HEK293T (cell line): ENCODE data around the gene RBMS1.

ENCODE experiments used
- CTCF ChIA-PET: fragments of 350-600 bp; formaldehyde crosslinking; extraction: SDS; loops from one replicate; lab custom pipeline; 2021; ENCODE audit warnings: antibody characterized with exemption, inconsistent platforms; lab: Yijun Ruan, JAX
- POLR2A ChIA-PET: fragments of 350-600 bp; formaldehyde crosslinking; extraction: SDS; loops from one replicate; lab custom pipeline; 2020; ENCODE audit warnings: antibody characterized with exemption, inconsistent platforms; lab: Yijun Ruan, JAX
- DNase-seq: peaks from one replicate; pipeline ENCODE4 v3.0.0; 2012; ENCODE audit warnings: mixed read lengths; ENCODE audit errors: extremely low spot score
- ARNT ChIP-seq: fragments of 450-650 bp; IDR thresholded peaks from 2 replicates; pipeline ENCODE4 v1.6.1; 2017; ENCODE audit warnings: mild to moderate bottlenecking
- BHLHE40 ChIP-seq: fragments of 450-650 bp; IDR thresholded peaks from 2 replicates; pipeline ENCODE4 v1.6.1; 2016; ENCODE audit warnings: mild to moderate bottlenecking, moderate library complexity, borderline replicate concordance
- CTBP1 ChIP-seq: fragments of 450-650 bp; IDR thresholded peaks from 2 replicates; pipeline ENCODE4 v1.6.1; 2016; ENCODE audit warnings: borderline replicate concordance
- ELF4 ChIP-seq: fragments of 450-650 bp; IDR thresholded peaks from 2 replicates; pipeline ENCODE4 v1.6.1; 2017; ENCODE audit warnings: antibody characterized with exemption
- FOXA1 ChIP-seq: fragments of 450-650 bp; IDR thresholded peaks from 2 replicates; pipeline ENCODE4 v1.6.1; 2016; ENCODE audit warnings: mild to moderate bottlenecking
- FOXK2 ChIP-seq: fragments of 450-650 bp; IDR thresholded peaks from 2 replicates; pipeline ENCODE4 v1.6.1; 2016; ENCODE audit warnings: mild to moderate bottlenecking
- FOXM1 ChIP-seq: fragments of 450-650 bp; IDR thresholded peaks from 2 replicates; pipeline ENCODE4 v1.6.1; 2017; ENCODE audit warnings: mild to moderate bottlenecking, borderline replicate concordance
- HDGF ChIP-seq: fragments of 450-650 bp; IDR thresholded peaks from 2 replicates; pipeline ENCODE4 v1.6.1; 2017; ENCODE audit warnings: antibody characterized with exemption, borderline replicate concordance
- L3MBTL2 ChIP-seq: fragments of 450-650 bp; conservative IDR thresholded peaks from 2 replicates; pipeline ENCODE4 v1.6.1; 2016; ENCODE audit warnings: mild to moderate bottlenecking
- LEF1 ChIP-seq: fragments of 450-650 bp; IDR thresholded peaks from 2 replicates; pipeline ENCODE4 v1.6.1; 2017; ENCODE audit warnings: mild to moderate bottlenecking, borderline replicate concordance
- NFRKB ChIP-seq: fragments of 450-650 bp; IDR thresholded peaks from 2 replicates; pipeline ENCODE4 v1.6.1; 2016; ENCODE audit warnings: mild to moderate bottlenecking, moderate library complexity
- SP1 ChIP-seq: fragments of 450-650 bp; IDR thresholded peaks from 2 replicates; pipeline ENCODE4 v1.6.1; 2017
- SUZ12 ChIP-seq: fragments of 450-650 bp; IDR thresholded peaks from 2 replicates; pipeline ENCODE4 v1.6.1; 2016; ENCODE audit warnings: mild to moderate bottlenecking
- TARDBP ChIP-seq: fragments of 450-650 bp; IDR thresholded peaks from 2 replicates; pipeline ENCODE4 v1.6.1; 2016
- ZNF384 ChIP-seq: fragments of 450-650 bp; IDR thresholded peaks from 2 replicates; pipeline ENCODE4 v1.6.1; 2016
- TF ChIP-seq, protein P1 (sequence below): fragments of 450-650 bp; IDR thresholded peaks from 2 replicates; pipeline ENCODE4 v1.6.1; 2016

RBMS1 gene

GRCh38 chr2:160507046-160507407 lies 13.4 kb upstream of the RBMS1 start:
- ChIA-PET POLR2A (no interaction called here), CTCF (no interaction called here)
- no peak for DNase-seq
- no peak for TF ChIP-seq SUZ12
- TF ChIP-seq ELF4: no peak
- TF ChIP-seq ZNF384: no peak
- no peak for TF ChIP-seq LEF1
- TF ChIP-seq, protein P1, sequence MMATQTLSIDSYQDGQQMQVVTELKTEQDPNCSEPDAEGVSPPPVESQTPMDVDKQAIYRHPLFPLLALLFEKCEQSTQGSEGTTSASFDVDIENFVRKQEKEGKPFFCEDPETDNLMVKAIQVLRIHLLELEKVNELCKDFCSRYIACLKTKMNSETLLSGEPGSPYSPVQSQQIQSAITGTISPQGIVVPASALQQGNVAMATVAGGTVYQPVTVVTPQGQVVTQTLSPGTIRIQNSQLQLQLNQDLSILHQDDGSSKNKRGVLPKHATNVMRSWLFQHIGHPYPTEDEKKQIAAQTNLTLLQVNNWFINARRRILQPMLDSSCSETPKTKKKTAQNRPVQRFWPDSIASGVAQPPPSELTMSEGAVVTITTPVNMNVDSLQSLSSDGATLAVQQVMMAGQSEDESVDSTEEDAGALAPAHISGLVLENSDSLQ: no peak
- TF ChIP-seq SP1: no peak
- TF ChIP-seq FOXA1: no peak
- no peak for TF ChIP-seq BHLHE40
- no peak for TF ChIP-seq CTBP1
- no peak for TF ChIP-seq HDGF
- TF ChIP-seq NFRKB: no peak
- no peak for TF ChIP-seq L3MBTL2
- TF ChIP-seq ARNT: no peak
- TF ChIP-seq FOXM1: no peak
- TF ChIP-seq FOXK2: no peak
- no peak for TF ChIP-seq TARDBP

- ChIA-PET CTCF (no interaction called here), POLR2A (no interaction called here)
- no peak for TF ChIP-seq ELF4
- TF ChIP-seq ARNT: no peak
- TF ChIP-seq, protein P1: no peak
- TF ChIP-seq BHLHE40: no peak
- no peak for TF ChIP-seq FOXM1
- TF ChIP-seq SUZ12: no peak
- no peak for TF ChIP-seq SP1
- TF ChIP-seq LEF1: no peak
- TF ChIP-seq HDGF: no peak
- TF ChIP-seq CTBP1: no peak
- no peak for TF ChIP-seq TARDBP
- no peak for TF ChIP-seq L3MBTL2
- no peak for DNase-seq
Measured at GRCh38 chr2:160506371-160507045, 12.9 kb upstream of the RBMS1 start.

GRCh38 chr2:160505256-160505655 lies 11.6 kb upstream of the RBMS1 start:
- no peak for DNase-seq
- CTCF ChIA-PET: no interaction called here
- TF ChIP-seq HDGF (no peak), ARNT (no peak), LEF1 (no peak), ELF4 (no peak), FOXA1 (no peak), ZNF384 (no peak), BHLHE40 (no peak), FOXM1 (no peak), TARDBP (no peak)
- TF ChIP-seq, protein P1: no peak

DNA sequence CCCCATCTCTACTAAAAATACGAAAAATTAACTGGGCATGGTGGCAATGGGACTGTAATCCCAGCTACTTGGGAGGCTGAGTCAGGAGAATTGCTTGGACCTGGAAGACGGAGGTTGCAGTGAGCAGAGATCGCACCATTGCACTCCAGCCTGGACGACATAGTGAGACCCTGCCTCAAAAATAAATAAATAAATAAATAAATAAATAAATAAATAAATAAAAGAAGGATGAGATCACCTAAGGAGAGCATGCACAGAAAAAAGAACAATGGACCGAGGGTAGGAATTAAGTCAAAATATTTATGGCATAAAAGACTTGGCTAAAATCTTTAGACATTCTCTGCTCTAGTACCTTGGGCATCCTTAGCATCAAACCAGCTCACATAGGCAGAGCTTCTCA lies 8.9 kb upstream of the RBMS1 start:
- TF ChIP-seq SP1 (no peak), L3MBTL2 (no peak), ARNT (no peak), NFRKB (no peak), ELF4 (no peak)
- TF ChIP-seq, protein P1: no peak
- ChIA-PET CTCF (no interaction called here), POLR2A (no interaction called here)
- DNase-seq: no peak

More at GRCh38 chr2:160505256-160505655, 11.6 kb upstream of the RBMS1 start:
- POLR2A ChIA-PET: no interaction called here

- no peak for TF ChIP-seq CTBP1
- no peak for TF ChIP-seq ARNT
- TF ChIP-seq TARDBP: no peak
- no peak for TF ChIP-seq HDGF
- no peak for TF ChIP-seq BHLHE40
- no peak for TF ChIP-seq SP1
- TF ChIP-seq FOXA1: no peak
- no peak for TF ChIP-seq L3MBTL2
- no peak for TF ChIP-seq SUZ12
- TF ChIP-seq ELF4: no peak
- TF ChIP-seq, protein P1: no peak
- TF ChIP-seq LEF1: no peak
- no peak for TF ChIP-seq NFRKB
- no peak for TF ChIP-seq FOXK2
- TF ChIP-seq FOXM1: no peak
- no peak for TF ChIP-seq ZNF384
- POLR2A ChIA-PET: no interaction called here
- CTCF ChIA-PET: no interaction called here
- DNase-seq: no peak
Measured at GRCh38 chr2:160501370-160501769, 7.8 kb upstream of the RBMS1 start.

DNA sequence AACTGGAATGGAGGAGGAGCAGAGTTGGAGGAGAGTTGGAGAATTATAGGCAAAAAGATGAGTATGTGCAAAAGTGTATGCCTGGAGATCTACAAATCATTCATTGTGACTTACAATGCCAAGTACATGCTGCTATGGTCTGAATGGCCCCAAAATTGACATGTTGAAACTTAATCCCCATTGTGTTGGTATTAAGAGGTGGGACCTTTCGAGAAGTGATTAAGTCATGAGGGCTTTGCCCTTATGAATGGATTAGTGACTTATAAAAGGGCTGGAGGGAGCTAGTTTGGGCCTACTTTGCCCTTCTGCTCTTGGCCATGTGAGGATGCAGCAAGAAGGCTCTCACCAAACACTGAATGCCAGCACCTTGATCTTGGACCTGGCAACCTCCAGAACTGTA lies 6.3 kb upstream of the RBMS1 start:
- no peak for TF ChIP-seq SP1
- no peak for TF ChIP-seq NFRKB
- no peak for TF ChIP-seq FOXA1
- TF ChIP-seq HDGF: no peak
- no peak for TF ChIP-seq SUZ12
- TF ChIP-seq TARDBP: no peak
- no peak for TF ChIP-seq LEF1
- ChIA-PET CTCF (no interaction called here), POLR2A (no interaction called here)
- no peak for DNase-seq
